Measurements from ENCODE around the gene KCNA10. TPM values are rescaled to one million over a fixed set of nuclear protein-coding genes. Genes with fewer than 3 reads are reported as not detected.

Gene KCNA10
- total RNA-seq, 1 experiment from 2014 or later: not detected

- ChIA-PET POLR2A (no interaction called here), RAD21 (ENCODE audit: low non-redundant PET in 1 of 2, low total read pairs in 2 of 2, uncharacterized antibody in 2 of 2, unreplicated experiment in 2 of 2) (interaction anchor here (1.0 to 1.8 kb wide), 2 partner anchors 12 to 23 kb away, joined by 4 to 8 read pairs; no protein-coding TSS in a partner anchor), CTCF (interaction anchor here (1.2 to 21.6 kb wide), 2 partner anchors 12 to 23 kb away, joined by 3 to 203 read pairs; no protein-coding TSS in a partner anchor)
- no peaks in the 10 kb centered on the region for H3K79me2 ChIP-seq (ENCODE audit: insufficient read depth, low read length)
- no peak overlapping the region for H3K27ac ChIP-seq (ENCODE audit: low read depth, low read length)
- BruUV-seq (replicated peaks): no TSS peak
- H3K9me2 ChIP-seq (ENCODE audit: insufficient read depth): no peaks in the 10 kb centered on the region
- no peak overlapping the region for H2AFZ ChIP-seq (ENCODE audit: low read depth, low read length, poor library complexity, severe bottlenecking)
- intact Hi-C loops (cut with micrococcal nuclease): no loop called here
- H3K27me3 ChIP-seq (ENCODE audit: insufficient read depth, low read length): no peaks in the 10 kb centered on the region
- H3K9ac ChIP-seq (ENCODE audit: low read length): no peak overlapping the region
- no peak overlapping the region for H3K4me3 ChIP-seq (replicated peaks in 1 of 2; ENCODE audit: low read depth in 1 of 2, low read length in 2 of 2)
- H3K4me2 ChIP-seq (ENCODE audit: low read length): no peak overlapping the region
- H4K20me1 ChIP-seq (ENCODE audit: insufficient read depth): no peaks in the 10 kb centered on the region
- TF ChIP-seq SP1 (IDR thresholded peaks at IDR 0.05; ENCODE audit: low read depth): no peak
- no peak for TF ChIP-seq CBX3 (IDR thresholded peaks at IDR 0.05; ENCODE audit: low read depth)
- TF ChIP-seq POLR2A (IDR thresholded peaks at IDR 0.05; ENCODE audit: borderline replicate concordance, extremely low read depth, insufficient read depth, insufficient read length): no peak
- no peak for TF ChIP-seq ATF3 (IDR thresholded peaks at IDR 0.05)
- no peak for TF ChIP-seq SRF (IDR thresholded peaks at IDR 0.05; ENCODE audit: low read depth)
- no peak for TF ChIP-seq MAX (IDR thresholded peaks at IDR 0.05)
- TF ChIP-seq TCF7L2 (IDR thresholded peaks at IDR 0.05; ENCODE audit: borderline replicate concordance, extremely low read depth, insufficient read depth, insufficient read length): no peak
- no peak for TF ChIP-seq FOSL1 (IDR thresholded peaks at IDR 0.05; ENCODE audit: low read depth)
- no peak for TF ChIP-seq CEBPB (IDR thresholded peaks at IDR 0.05; ENCODE audit: low read depth)
- TF ChIP-seq REST (IDR thresholded peaks at IDR 0.05; ENCODE audit: low read depth): no peak
- TF ChIP-seq EGR1 (IDR thresholded peaks at IDR 0.05; ENCODE audit: low read depth): no peak
- no peak for TF ChIP-seq ZNF274 (IDR thresholded peaks at IDR 0.05; ENCODE audit: low read depth, low read length)
- no peak for TF ChIP-seq ZBTB33 (IDR thresholded peaks at IDR 0.05; ENCODE audit: extremely low read depth, insufficient replicate concordance, low read length)
- no peak for TF ChIP-seq ZFX (IDR thresholded peaks at IDR 0.05)
- TF ChIP-seq EZH2phosphoT487 (IDR thresholded peaks at IDR 0.05; ENCODE audit: borderline replicate concordance): no peak
- TF ChIP-seq YY1 (IDR thresholded peaks at IDR 0.05; ENCODE audit: extremely low read depth, insufficient replicate concordance, low read depth, low read length): no peak
- TF ChIP-seq POLR2AphosphoS5 (IDR thresholded peaks at IDR 0.05; ENCODE audit: low read depth, low read length): no peak
- no peak for TF ChIP-seq JUND (IDR thresholded peaks at IDR 0.05)
- no peak for TF ChIP-seq SIN3A (IDR thresholded peaks at IDR 0.05; ENCODE audit: low read depth)
- no peaks in the 10 kb centered on the region for H3K36me3 ChIP-seq (ENCODE audit: control insufficient read depth in 1 of 2, insufficient read depth in 2 of 2, low read length in 2 of 2)
- H3K4me1 ChIP-seq (ENCODE audit: control insufficient read depth in 1 of 2, insufficient read depth in 2 of 2, low read length in 2 of 2): peaks cover 16 to 33% of the 10 kb centered on the region in 2 experiments
- DNase-seq (ENCODE audit: low read depth, low spot score) (no peak), ATAC-seq (no peak)
- no peaks in the 10 kb centered on the region for H3K9me3 ChIP-seq (ENCODE audit: control insufficient read depth in 1 of 2, insufficient read depth in 1 of 2, low read depth in 1 of 2, low read length in 2 of 2)
These were observed 46.4 kb downstream of the KCNA10 start for GRCh38 chr1:110472546-110472945.
